SW 1271 (cell line): ENCODE results near the gene CSMD2.
"Not testable (repeated sequence)": the region's sequence is repeated elsewhere in the genome, so short reads cannot be mapped to it uniquely, and the experiment has no call there.

Experiments
- DNase-seq, 2 experiments: peaks; one replicate each; lab custom pipeline; 2025; lab: John Stamatoyannopoulos, UW

The CSMD2 gene

DNA sequence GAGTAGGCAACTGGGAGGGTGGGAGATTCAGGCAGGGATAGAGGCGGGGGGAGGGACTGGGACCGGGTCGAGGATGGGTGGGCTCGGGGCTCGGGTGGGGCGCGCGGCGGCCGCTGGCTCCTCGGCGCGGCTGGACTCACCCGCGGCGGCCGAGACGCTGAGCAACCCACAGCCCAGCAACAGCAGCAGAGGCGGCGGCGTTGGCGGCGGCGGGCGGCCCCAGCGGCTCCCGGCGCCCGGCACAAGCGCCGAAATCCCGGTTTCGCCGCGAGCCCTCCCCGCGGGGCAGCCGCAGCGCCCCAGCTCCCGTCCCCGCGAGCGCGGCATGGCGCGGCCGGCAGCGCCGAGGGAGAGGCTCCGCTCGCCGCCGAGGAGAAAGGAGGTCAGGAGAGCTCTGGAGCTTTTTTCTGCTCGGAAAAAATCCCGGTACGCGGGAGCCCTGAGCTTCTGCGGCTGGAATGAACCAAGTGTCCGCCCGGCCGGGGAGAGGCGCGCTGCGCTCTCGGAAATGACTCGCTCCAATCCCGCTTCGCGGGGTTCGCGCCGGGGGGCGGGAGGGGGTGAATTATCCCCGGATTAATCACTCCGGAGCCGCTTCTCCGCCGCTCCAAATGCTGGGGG is at the start of gene CSMD2:
Gene CSMD2, minus strand, starts transcription at position 460 of the 621 bp plus-strand sequence. Its CDS starts 133 bp downstream, at position 327.
- peak in 1 of 2 experiments; percentile 29 for DNase-seq

GRCh38 chr1:34213956-34214355 is 48.9 kb upstream of the CSMD2 start:
- DNase-seq = no peak

- DNase-seq = no peak
Observed at GRCh38 chr1:34212673-34213072, 47.6 kb upstream of the CSMD2 start.

DNA sequence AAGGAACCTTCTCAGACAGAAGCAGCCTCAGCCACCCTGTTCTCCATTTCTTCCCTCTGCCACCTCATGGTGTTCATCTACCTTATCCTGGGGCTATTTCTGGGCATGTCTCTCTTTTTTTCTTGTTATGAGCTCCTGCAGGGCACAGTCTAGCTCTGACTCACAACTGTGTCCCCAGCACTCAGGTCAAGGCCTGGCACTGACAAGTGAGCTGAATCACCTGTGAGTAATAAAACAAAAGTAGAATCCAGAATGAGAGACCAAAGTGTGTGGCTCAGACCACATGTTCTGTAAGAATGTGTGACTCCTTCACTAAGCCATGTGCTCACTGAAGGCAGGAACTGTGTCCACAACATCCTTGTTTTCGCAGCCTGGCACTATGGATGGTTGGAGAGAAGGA is 34.9 kb upstream of the CSMD2 start:
- DNase-seq = peak; percentile 32 to 79

DNA sequence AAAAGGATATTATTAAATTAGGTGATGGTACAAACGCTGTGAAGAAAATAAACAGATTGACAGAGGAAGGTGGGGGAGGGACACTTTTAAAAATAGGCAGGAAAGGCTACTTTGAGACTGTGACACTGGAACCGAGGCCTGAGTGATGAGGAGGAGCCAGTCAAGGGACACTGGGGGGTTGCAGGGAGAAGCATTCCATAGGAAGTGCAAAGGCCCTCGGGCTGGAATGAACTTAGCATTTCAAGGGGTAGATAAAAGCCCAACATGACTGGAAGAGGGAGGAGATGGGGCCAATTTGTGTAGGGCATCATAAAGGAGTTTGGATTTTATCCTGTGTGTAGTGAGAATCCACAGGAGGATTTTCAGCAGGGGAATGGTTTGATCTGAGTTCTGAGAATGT is 27.6 kb upstream of the CSMD2 start:
- DNase-seq = no peak

- no peak for DNase-seq
Observed at GRCh38 chr1:34190692-34191091, 25.7 kb upstream of the CSMD2 start.

GRCh38 chr1:34188985-34189384 is 24.0 kb upstream of the CSMD2 start:
- no peak for DNase-seq

- no peak for DNase-seq
Observed at GRCh38 chr1:34188418-34188817, 23.4 kb upstream of the CSMD2 start.

GRCh38 chr1:34186741-34187494 is 21.9 kb upstream of the CSMD2 start:
- DNase-seq = no peak

DNA sequence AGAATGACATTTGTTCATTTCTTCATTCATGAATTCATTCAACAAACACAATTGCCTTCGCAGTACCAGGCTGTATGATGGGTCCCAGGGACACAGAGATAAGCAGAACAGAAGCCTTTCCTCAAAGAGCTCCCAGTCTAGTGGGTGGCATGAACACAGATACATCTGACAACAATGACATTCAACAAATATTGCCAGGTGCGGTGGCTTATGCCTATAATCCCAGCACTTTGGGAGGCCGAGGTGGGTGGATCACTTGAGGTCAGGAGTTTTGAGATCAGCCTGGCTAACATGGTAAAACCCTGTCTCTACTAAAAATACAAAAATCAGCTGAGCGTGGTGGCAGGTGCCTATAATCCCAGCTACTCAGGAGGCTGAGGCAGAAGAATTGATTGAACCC is 18.4 kb upstream of the CSMD2 start:
- DNase-seq = not testable (repeated sequence)

DNA sequence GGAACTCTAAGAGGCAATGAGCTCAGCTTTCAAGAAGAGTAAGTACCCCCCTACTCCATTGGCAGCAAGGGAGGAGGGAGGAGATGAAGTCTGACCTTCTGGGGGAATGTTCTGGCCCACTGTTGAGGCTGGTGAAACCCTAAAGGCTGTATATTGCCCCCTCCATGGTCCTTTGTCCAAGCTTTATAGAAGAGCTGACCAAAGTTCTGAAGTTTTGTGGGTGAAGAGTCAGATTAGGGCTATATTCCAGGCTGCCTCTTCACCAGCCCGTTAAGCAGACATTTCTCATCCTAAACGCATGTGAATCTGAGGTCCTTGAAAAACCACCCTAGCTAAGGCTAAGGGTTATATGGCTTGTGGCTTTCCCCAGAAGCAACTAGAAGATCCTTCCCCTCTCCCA is 13.0 kb upstream of the CSMD2 start:
- DNase-seq = no peak

DNA sequence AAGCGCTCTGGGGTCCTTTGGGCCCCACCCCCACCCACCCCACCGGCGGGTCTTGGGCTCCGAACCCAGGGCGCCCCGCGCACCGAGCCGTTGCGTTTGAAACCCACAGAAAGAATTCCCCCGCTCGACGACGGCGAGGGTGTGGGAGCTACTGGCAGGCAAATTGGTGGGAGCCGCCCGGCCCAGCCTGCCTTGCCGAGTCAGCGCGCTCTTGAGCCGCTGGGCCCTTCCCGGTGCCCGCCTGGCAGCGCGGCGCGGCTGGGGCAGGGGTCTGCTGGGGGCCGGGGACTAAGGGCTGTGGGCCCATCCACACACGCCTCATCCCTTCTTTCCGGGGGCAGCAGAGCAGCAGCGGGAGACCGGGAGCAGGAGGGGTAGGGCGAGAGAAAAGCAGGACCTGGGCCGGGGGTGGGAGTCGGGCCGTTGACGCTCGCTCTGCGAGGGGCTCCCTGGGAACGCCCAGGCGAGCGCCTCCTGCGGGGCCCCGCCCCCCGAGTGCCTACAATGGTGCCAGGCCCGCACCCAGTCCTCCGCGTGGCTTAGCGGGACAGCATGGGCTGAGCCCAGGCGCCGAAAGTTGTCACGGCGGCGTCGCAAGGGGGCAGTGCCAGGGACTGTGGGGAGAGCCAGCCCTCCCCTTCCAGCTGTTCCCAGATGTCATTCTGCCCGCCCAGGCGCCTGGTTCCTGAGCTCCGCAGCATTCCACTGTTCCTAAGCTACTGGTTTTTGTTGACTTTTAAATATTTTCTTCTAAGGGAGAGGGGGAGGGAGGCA is 12.0 kb upstream of the CSMD2 start, which contains the start of gene C1orf94:
Gene C1orf94, plus strand, starts transcription at position 78 of the 774 bp plus-strand sequence. CDS start 883 bp downstream, outside the sequence.
- no peak for DNase-seq

DNA sequence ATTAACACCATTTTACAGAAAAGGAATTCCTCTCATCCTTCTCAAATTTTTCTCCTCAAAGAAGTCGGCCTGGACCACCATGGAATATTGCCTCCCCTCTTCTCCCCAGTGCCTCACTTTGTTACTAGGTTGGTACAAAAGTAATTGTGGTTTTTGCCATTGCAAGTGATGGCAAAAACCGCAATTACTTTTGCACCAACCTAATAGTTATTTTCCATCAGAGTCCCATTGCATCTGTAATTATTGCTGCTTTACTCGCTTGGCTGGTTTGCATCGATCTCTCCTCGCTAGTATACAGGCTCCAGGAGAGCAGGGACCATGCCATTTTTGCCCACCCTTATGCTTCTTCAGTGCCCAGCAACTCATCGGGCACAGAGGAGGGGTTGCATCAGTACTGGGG is 10.7 kb upstream of the CSMD2 start:
- DNase-seq = no peak

- no peak for DNase-seq
Observed at GRCh38 chr1:34167389-34167788, 2.4 kb upstream of the CSMD2 start.

- DNase-seq = no peak
Observed at GRCh38 chr1:34166625-34167361, 1.8 kb upstream of the CSMD2 start.

DNA sequence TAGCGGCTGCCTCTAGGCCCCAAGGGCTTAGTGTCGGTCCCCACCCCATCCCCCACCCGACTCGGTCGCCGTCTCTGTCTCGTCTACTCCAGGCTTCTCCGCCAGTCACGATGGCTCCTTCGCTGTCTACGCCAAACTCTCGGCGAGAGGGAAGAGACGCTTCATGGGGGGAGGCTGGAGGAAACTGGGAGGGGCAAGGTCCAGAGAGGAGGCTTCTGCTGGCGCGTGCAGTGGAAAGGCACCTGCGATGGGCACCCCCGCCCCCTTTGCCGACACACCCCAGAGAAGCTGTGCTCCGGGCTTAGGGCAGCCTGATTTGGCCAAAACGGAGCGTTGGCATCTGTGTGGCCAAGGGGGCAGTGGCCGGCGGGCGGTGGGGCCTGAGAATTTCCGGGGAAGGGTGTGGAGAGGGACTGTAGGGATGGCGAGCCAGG is 1.2 kb upstream of the CSMD2 start:
- no peak for DNase-seq

DNA sequence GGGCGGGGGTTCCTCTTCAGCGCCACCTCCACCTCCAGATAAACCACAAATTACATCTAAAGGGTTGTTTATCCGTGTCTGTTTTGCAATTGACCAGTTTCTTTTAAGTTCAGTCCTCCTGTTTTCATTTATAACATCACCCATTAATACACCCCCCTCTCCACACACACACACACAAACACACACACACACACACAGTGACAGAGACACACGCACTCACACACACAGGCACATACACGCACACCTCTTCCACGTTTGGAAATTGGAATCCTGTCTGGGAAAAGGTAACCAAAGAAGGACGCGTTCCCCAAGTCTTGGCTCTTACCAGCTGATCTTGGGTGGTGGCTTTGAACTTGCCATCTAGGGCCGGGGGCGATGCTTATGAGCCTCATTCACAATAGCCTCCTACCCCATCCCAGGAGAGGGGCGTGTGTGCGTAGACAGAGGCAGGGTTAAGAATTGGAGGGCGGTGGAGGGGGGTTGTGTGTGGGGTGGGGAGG is 442 bp upstream of the CSMD2 start:
- DNase-seq = peak in 1 of 2 experiments; percentile 13

GRCh38 chr1:34163792-34164731 is 968 bp downstream of the CSMD2 start:
- no peak for DNase-seq

GRCh38 chr1:34162852-34163766 is 1.9 kb downstream of the CSMD2 start:
- DNase-seq = peak; percentile 81 to 86

GRCh38 chr1:34156739-34157138 is 8.3 kb downstream of the CSMD2 start:
- DNase-seq = no peak
